Uterus (tissue), 4 donors: ENCODE data around the gene NDST4. TPM values are rescaled to one million over a fixed set of nuclear protein-coding genes. Genes with fewer than 3 reads are reported as not detected.

Experiments used
- DNase-seq, 2 donors: peaks; one replicate each; pipeline ENCODE4 v3.0.0-alpha.2; 2019 to 2020
- H3K27ac ChIP-seq, 2 donors: fragments of 200-600 bp; sonication (generic); 1 replicate in 1 of 2; 2 replicates in 1 of 2; pipeline ENCODE4 v1.5.1; 2016 to 2018
- H3K27me3 ChIP-seq, 2 donors: fragments of 200-600 bp; sonication (generic); one replicate each; pipeline ENCODE4 v1.5.1; 2018 to 2019; ENCODE audit warnings: control low read depth in 1 of 2
- H3K36me3 ChIP-seq, 2 donors: fragments of 200-600 bp; sonication (generic); one replicate each; pipeline ENCODE4 v1.5.1; 2019; ENCODE audit warnings: control low read depth in 1 of 2
- H3K4me1 ChIP-seq, 2 donors: fragments of 200-600 bp; sonication (generic); one replicate each; pipeline ENCODE4 v1.5.1; 2018 to 2019; ENCODE audit warnings: control low read depth in 1 of 2
- H3K4me3 ChIP-seq, 2 donors: fragments of 200-600 bp; sonication (generic); 1 replicate in 1 of 2; 2 replicates in 1 of 2; pipeline ENCODE4 v1.5.1; 2018 to 2019; ENCODE audit warnings: mild to moderate bottlenecking in 1 of 2
- H3K9me3 ChIP-seq, 2 donors: fragments of 200-600 bp; sonication (generic); one replicate each; pipeline ENCODE4 v1.5.1; 2019; ENCODE audit warnings: control low read depth in 1 of 2
- POLR2A ChIP-seq, 2 donors: fragments of 450-650 bp; IDR thresholded peaks; one replicate each; pipeline ENCODE4 v1.6.1; 2016; ENCODE audit warnings: antibody characterized with exemption in 2 of 2, mild to moderate bottlenecking in 1 of 2, moderate library complexity in 1 of 2
- intact Hi-C: fragments of 100-400 bp; cut with DNase I; formaldehyde crosslinking; loops from one replicate; pipeline ENCODE4 v1.15.1; 2023; ENCODE audit warnings: low total_unique reads
- total RNA-seq, 4 donors: library from RNA; depleted of rRNA in 3 of 4; stranded (reverse); fragments of >200 nt in 3 of 4; gene quantifications; one replicate each; pipeline versions ENCODE4 v1.1.0 to v1.2.4, GENCODE V29; 2014 to 2023
- TF ChIP-seq, protein P1 (sequence below), 4 experiments: fragments of 200-600 bp in 2 of 4; fragments of 450-650 bp in 2 of 4; sonication (generic) in 2 of 4; IDR thresholded peaks; one replicate each; pipeline ENCODE4 v1.5.1; 2016 to 2019; ENCODE audit warnings: antibody characterized with exemption in 4 of 4, mild to moderate bottlenecking in 2 of 4, moderate library complexity in 1 of 4
- donor health status: DM: yes; HTN: yes; CAD: no.

NDST4 gene
- total RNA-seq, 4 donors from 2014 or later, result 1.5 to 7.4 TPM; not detected in 2

DNA sequence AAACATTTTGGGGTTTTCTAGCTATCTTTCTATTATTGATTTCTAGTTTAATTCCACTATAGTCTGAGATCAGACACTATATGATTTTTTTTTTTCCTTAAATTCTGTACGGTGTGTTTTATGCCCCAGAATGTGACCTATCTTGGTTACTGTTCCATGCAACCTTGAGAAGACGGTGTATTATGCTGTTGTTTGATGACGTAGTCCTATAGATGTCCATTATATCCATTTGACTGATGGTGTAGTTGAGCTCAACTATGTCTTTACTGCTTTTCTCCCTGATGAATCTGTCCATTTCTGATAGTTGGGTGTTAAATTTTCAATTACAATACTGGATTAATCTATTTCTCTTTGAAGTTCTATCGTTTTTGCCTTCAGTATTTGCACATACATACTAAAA, 212.5 kb downstream of the NDST4 start:
- Histone ChIP-seq H3K36me3 (peaks cover 0 to 6% of the 10 kb centered on the region in 2 donors), H3K27ac (no peak overlapping the region), H3K27me3 (no peaks in the 10 kb centered on the region), H3K4me3 (no peak overlapping the region), H3K4me1 (no peaks in the 10 kb centered on the region), H3K9me3 (no peaks in the 10 kb centered on the region)
- no peak for DNase-seq
- intact Hi-C loops, result no loop called here
- TF ChIP-seq, protein P1, sequence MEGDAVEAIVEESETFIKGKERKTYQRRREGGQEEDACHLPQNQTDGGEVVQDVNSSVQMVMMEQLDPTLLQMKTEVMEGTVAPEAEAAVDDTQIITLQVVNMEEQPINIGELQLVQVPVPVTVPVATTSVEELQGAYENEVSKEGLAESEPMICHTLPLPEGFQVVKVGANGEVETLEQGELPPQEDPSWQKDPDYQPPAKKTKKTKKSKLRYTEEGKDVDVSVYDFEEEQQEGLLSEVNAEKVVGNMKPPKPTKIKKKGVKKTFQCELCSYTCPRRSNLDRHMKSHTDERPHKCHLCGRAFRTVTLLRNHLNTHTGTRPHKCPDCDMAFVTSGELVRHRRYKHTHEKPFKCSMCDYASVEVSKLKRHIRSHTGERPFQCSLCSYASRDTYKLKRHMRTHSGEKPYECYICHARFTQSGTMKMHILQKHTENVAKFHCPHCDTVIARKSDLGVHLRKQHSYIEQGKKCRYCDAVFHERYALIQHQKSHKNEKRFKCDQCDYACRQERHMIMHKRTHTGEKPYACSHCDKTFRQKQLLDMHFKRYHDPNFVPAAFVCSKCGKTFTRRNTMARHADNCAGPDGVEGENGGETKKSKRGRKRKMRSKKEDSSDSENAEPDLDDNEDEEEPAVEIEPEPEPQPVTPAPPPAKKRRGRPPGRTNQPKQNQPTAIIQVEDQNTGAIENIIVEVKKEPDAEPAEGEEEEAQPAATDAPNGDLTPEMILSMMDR (IDR thresholded peaks at IDR 0.05), result no peak
- TF ChIP-seq POLR2A (IDR thresholded peaks at IDR 0.05), result no peak

DNA sequence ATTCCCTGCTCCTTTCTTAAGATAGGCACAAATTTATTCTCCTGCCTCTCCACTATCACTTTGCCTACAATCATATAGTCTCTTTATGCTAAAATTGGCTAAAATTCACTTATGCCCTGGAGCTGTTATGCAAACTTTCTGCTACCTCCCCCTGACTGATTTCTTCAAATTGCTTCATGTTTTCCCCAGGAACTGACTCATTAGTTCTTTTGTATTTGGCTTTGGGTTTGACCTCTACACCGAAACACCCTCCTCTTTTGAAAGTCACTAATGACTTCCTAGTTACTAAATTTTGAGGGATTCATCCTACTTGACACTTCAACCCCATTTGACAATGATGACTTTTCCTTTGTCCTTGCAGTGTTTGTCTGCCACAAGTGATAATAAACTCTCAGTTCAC, 222.6 kb downstream of the NDST4 start:
- H3K4me1 ChIP-seq, result no peaks in the 10 kb centered on the region

DNA sequence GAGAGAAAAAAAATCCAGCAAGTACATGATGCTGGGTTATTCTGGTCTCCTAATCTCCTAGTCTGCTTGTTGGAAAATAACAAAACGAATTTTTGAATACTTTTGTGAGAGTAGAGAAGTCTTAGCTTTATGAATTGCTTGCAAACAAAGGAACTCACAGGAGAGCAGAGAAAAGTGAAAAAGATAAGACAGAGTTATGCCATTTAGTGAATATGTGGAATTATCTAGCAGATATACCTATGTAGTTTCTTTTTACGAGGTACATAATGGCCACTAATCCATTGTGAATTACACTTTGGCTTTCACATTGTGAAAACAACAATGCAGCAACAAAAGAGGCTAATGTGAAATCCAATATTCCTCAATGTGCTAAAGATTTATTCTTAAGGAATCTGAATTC, 226.7 kb downstream of the NDST4 start:
- TF ChIP-seq, protein P1 (IDR thresholded peaks at IDR 0.05), result no peak
- TF ChIP-seq POLR2A (IDR thresholded peaks at IDR 0.05), result no peak
- intact Hi-C loops, result no loop called here
- no peaks in the 10 kb centered on the region for H3K27me3 ChIP-seq
- H3K36me3 ChIP-seq, result no peaks in the 10 kb centered on the region
- no peaks in the 10 kb centered on the region for H3K9me3 ChIP-seq
- no peak overlapping the region for H3K4me3 ChIP-seq
- no peak for DNase-seq
- H3K4me1 ChIP-seq, result no peaks in the 10 kb centered on the region
- no peak overlapping the region for H3K27ac ChIP-seq

More for the DNA sequence above, 222.6 kb downstream of the NDST4 start:
- Histone ChIP-seq H3K4me3 (no peak overlapping the region), H3K27ac (no peak overlapping the region), H3K27me3 (no peaks in the 10 kb centered on the region), H3K36me3 (no peaks in the 10 kb centered on the region), H3K9me3 (no peaks in the 10 kb centered on the region)
- no peak for TF ChIP-seq POLR2A (IDR thresholded peaks at IDR 0.05)
- TF ChIP-seq, protein P1 (IDR thresholded peaks at IDR 0.05), result no peak
- no peak for DNase-seq
- intact Hi-C loops, result no loop called here

DNA sequence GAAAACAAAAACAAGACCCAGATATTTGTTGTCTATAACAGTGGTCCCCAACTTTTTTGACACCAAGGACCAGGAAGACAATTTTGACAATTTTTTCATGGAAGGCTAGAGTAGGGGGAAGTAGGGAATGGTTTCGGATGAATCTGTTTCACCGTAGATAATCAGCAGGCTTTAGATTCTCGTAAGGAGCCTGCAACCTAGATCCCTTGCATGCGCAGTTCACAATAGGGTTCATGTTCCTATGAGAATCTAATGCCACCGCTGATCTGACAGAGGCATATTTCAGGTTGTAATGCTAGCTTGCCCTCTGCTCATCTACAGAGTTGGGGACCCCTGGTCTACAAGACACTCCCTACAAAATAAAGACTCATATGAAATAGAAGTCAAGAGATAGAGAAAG, 229.8 kb downstream of the NDST4 start:
- H3K4me1 ChIP-seq, result no peaks in the 10 kb centered on the region
- H3K27me3 ChIP-seq, result no peaks in the 10 kb centered on the region
- no peak overlapping the region for H3K4me3 ChIP-seq
- no peaks in the 10 kb centered on the region for H3K36me3 ChIP-seq
- intact Hi-C loops, result no loop called here
- H3K27ac ChIP-seq, result no peak overlapping the region
- no peak for DNase-seq
- no peaks in the 10 kb centered on the region for H3K9me3 ChIP-seq
- no peak for TF ChIP-seq POLR2A (IDR thresholded peaks at IDR 0.05)
- TF ChIP-seq, protein P1 (IDR thresholded peaks at IDR 0.05), result no peak

DNA sequence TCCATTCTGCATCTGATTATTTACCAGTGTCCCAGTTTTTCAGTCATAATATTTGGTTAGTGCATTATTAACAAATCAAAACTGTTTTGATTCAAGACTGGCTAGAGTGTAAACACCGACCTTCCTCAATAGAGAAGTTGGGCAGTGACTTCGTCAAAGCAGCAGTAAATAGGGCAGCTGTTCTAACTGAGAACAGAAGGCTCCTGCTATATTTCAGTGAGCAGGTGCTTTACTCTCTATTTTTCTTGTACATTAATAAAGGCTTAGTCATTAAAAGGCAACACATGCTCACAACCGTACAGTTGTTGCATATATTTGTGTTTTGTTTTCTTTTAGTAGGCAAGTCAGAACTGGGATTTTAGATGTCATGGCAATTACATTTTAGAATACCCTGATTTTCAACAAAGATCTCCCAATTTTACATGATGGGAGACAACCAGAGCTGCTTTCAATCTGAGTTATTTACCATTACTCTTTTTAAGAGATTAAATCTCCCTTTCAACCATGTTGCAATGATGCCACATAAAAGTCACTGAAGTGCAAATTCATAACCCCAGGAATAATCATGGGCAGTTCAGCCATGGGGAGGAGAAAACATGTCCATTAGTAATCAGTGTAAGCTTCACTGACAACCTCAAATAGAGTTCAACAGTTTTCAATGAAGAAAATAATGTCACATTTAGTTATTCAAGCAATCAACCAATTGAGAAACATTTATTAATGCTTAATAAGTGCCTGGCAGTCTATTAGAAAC, 233.3 kb downstream of the NDST4 start:
- no peak overlapping the region for H3K4me3 ChIP-seq
- no peaks in the 10 kb centered on the region for H3K36me3 ChIP-seq
- no peaks in the 10 kb centered on the region for H3K9me3 ChIP-seq
- TF ChIP-seq, protein P1 (IDR thresholded peaks at IDR 0.05), result no peak
- TF ChIP-seq POLR2A (IDR thresholded peaks at IDR 0.05), result no peak
- H3K27me3 ChIP-seq, result no peaks in the 10 kb centered on the region
- H3K27ac ChIP-seq, result no peak overlapping the region
- intact Hi-C loops, result no loop called here
- no peaks in the 10 kb centered on the region for H3K4me1 ChIP-seq
- no peak for DNase-seq
